Activated T-cell treated with anti-CD3 and anti-CD28 coated beads, Interleukin-2, amount 50 U/mL, for 72 hours (primary cell): ENCODE measurements around the gene PAX7. TPM values are rescaled to one million over a fixed set of nuclear protein-coding genes. Genes with fewer than 3 reads are reported as not detected.

Experiments
- ATAC-seq, 2 donors: fragments of 150-1000 bp; cut with Tn5 transposase; replicated peaks in 1 of 2; 2 replicates each; pipeline ENCODE4 v1.10.0; 2021; ENCODE audit warnings: moderate library complexity in 2 of 2, mild to moderate bottlenecking in 1 of 2
- DNase-seq, 2 donors: peaks; one replicate each; pipeline ENCODE4 v3.0.0; 2021 to 2022; ENCODE audit warnings: mixed read lengths in 1 of 2
- H3K27ac Mint-ChIP-seq: one replicate; pipeline ENCODE4 v1.8.0; 2022; ENCODE audit warnings: mild to moderate bottlenecking, moderate library complexity, mixed read lengths
- H3K27me3 Mint-ChIP-seq: one replicate; pipeline ENCODE4 v1.8.0; 2022; ENCODE audit warnings: low read depth, mixed read lengths
- H3K36me3 Mint-ChIP-seq, 2 donors: one replicate each; pipeline ENCODE4 v1.8.0; 2022; ENCODE audit warnings: mixed read lengths in 2 of 2, mild to moderate bottlenecking in 1 of 2; ENCODE audit not compliant: insufficient read depth in 2 of 2
- H3K4me1 Mint-ChIP-seq: one replicate; pipeline ENCODE4 v1.8.0; 2022; ENCODE audit warnings: low read depth, mixed read lengths
- H3K4me3 Mint-ChIP-seq, 2 donors: one replicate each; pipeline ENCODE4 v1.8.0; 2022; ENCODE audit warnings: mild to moderate bottlenecking in 2 of 2, mixed read lengths in 2 of 2, moderate library complexity in 2 of 2
- H3K9me3 Mint-ChIP-seq, 2 donors: one replicate each; pipeline ENCODE4 v1.8.0; 2022; ENCODE audit warnings: mixed read lengths in 2 of 2
- total RNA-seq, 2 donors: library from RNA; stranded (reverse); gene quantifications; one replicate each; pipeline ENCODE4 v1.2.3, GENCODE V29; 2022

The PAX7 gene
- total RNA-seq, 2 donors from 2014 or later = not detected

GRCh38 chr1:18606443-18607288 lies 24.0 kb upstream of the PAX7 start:
- H3K27ac Mint-ChIP-seq = no peak overlapping the region
- no peaks in the 10 kb centered on the region for H3K4me1 Mint-ChIP-seq
- no peaks in the 10 kb centered on the region for H3K9me3 Mint-ChIP-seq
- no peak overlapping the region for H3K4me3 Mint-ChIP-seq
- no peaks in the 10 kb centered on the region for H3K36me3 Mint-ChIP-seq
- DNase-seq (no peak), ATAC-seq (no peak)
- peaks cover 3% of the 10 kb centered on the region for H3K27me3 Mint-ChIP-seq

- Mint-ChIP-seq H3K4me1 (no peaks in the 10 kb centered on the region), H3K27me3 (peaks cover 9% of the 10 kb centered on the region), H3K9me3 (no peaks in the 10 kb centered on the region), H3K27ac (no peak overlapping the region), H3K4me3 (no peak overlapping the region), H3K36me3 (no peaks in the 10 kb centered on the region)
- no peak for ATAC-seq
- DNase-seq = no peak
Observed at GRCh38 chr1:18607289-18607760, 23.3 kb upstream of the PAX7 start.

GRCh38 chr1:18608534-18608933 lies 22.1 kb upstream of the PAX7 start:
- ATAC-seq (no peak), DNase-seq (no peak)
- peaks cover 9% of the 10 kb centered on the region for H3K27me3 Mint-ChIP-seq
- H3K4me3 Mint-ChIP-seq = no peak overlapping the region
- no peak overlapping the region for H3K27ac Mint-ChIP-seq
- no peaks in the 10 kb centered on the region for H3K4me1 Mint-ChIP-seq
- H3K36me3 Mint-ChIP-seq = no peaks in the 10 kb centered on the region
- H3K9me3 Mint-ChIP-seq = no peaks in the 10 kb centered on the region

GRCh38 chr1:18611311-18611710 lies 19.3 kb upstream of the PAX7 start:
- H3K9me3 Mint-ChIP-seq = no peaks in the 10 kb centered on the region
- ATAC-seq (no peak), DNase-seq (no peak)
- H3K27me3 Mint-ChIP-seq = peaks cover 9% of the 10 kb centered on the region
- no peak overlapping the region for H3K4me3 Mint-ChIP-seq
- H3K4me1 Mint-ChIP-seq = no peaks in the 10 kb centered on the region
- H3K27ac Mint-ChIP-seq = no peak overlapping the region
- H3K36me3 Mint-ChIP-seq = no peaks in the 10 kb centered on the region

- Mint-ChIP-seq H3K4me1 (no peaks in the 10 kb centered on the region), H3K27ac (no peak overlapping the region), H3K4me3 (no peak overlapping the region), H3K9me3 (no peaks in the 10 kb centered on the region), H3K36me3 (no peaks in the 10 kb centered on the region), H3K27me3 (peaks cover 9% of the 10 kb centered on the region)
- DNase-seq = no peak
- no peak for ATAC-seq
Observed at GRCh38 chr1:18612073-18612472, 18.6 kb upstream of the PAX7 start.

GRCh38 chr1:18614069-18614735 lies 16.4 kb upstream of the PAX7 start:
- Mint-ChIP-seq H3K36me3 (no peaks in the 10 kb centered on the region), H3K4me3 (no peak overlapping the region), H3K4me1 (peaks cover 12% of the 10 kb centered on the region), H3K27ac (no peak overlapping the region), H3K9me3 (no peaks in the 10 kb centered on the region), H3K27me3 (peaks cover 20% of the 10 kb centered on the region)
- DNase-seq (no peak), ATAC-seq (no peak)

GRCh38 chr1:18618546-18619466 lies 11.8 kb upstream of the PAX7 start:
- no peaks in the 10 kb centered on the region for H3K9me3 Mint-ChIP-seq
- DNase-seq = peak in 1 of 2 donors; percentile 44
- no peak overlapping the region for H3K4me3 Mint-ChIP-seq
- peaks cover 30% of the 10 kb centered on the region for H3K27me3 Mint-ChIP-seq
- H3K36me3 Mint-ChIP-seq = no peaks in the 10 kb centered on the region
- H3K4me1 Mint-ChIP-seq = peaks cover 18% of the 10 kb centered on the region
- ATAC-seq = peak; percentile 94 to 100
- peak overlapping the region; percentile 41 for H3K27ac Mint-ChIP-seq

GRCh38 chr1:18619467-18619835 lies 11.2 kb upstream of the PAX7 start:
- no peaks in the 10 kb centered on the region for H3K36me3 Mint-ChIP-seq
- H3K9me3 Mint-ChIP-seq = no peaks in the 10 kb centered on the region
- peaks cover 37% of the 10 kb centered on the region for H3K27me3 Mint-ChIP-seq
- DNase-seq = no peak
- ATAC-seq = no peak
- H3K27ac Mint-ChIP-seq = no peak overlapping the region
- peaks cover 18% of the 10 kb centered on the region for H3K4me1 Mint-ChIP-seq
- no peak overlapping the region for H3K4me3 Mint-ChIP-seq

GRCh38 chr1:18628511-18628910 lies 2.1 kb upstream of the PAX7 start:
- ATAC-seq = no peak
- Mint-ChIP-seq H3K27ac (no peak overlapping the region), H3K27me3 (peaks cover 94% of the 10 kb centered on the region), H3K36me3 (peaks cover 0 to 2% of the 10 kb centered on the region in 2 donors), H3K9me3 (no peaks in the 10 kb centered on the region), H3K4me3 (no peak overlapping the region), H3K4me1 (peaks cover 23% of the 10 kb centered on the region)
- no peak for DNase-seq

GRCh38 chr1:18629659-18630510 lies 761 bp upstream of the PAX7 start:
- H3K4me3 Mint-ChIP-seq = peak overlapping the region in 1 of 2 donors; percentile 23
- peaks cover 95% of the 10 kb centered on the region for H3K27me3 Mint-ChIP-seq
- ATAC-seq (no peak), DNase-seq (no peak)
- peak overlapping the region; percentile 69 for H3K27ac Mint-ChIP-seq
- H3K4me1 Mint-ChIP-seq = peaks cover 29% of the 10 kb centered on the region
- H3K9me3 Mint-ChIP-seq = no peaks in the 10 kb centered on the region
- peaks cover 0 to 2% of the 10 kb centered on the region in 2 donors for H3K36me3 Mint-ChIP-seq

- H3K9me3 Mint-ChIP-seq = no peaks in the 10 kb centered on the region
- ATAC-seq (no peak), DNase-seq (no peak)
- peaks cover 0 to 2% of the 10 kb centered on the region in 2 donors for H3K36me3 Mint-ChIP-seq
- peak overlapping the region; percentile 93 for H3K27ac Mint-ChIP-seq
- H3K4me1 Mint-ChIP-seq = peaks cover 38% of the 10 kb centered on the region
- peaks cover 98% of the 10 kb centered on the region for H3K27me3 Mint-ChIP-seq
- peak overlapping the region; percentile 36 to 59 for H3K4me3 Mint-ChIP-seq
Observed at GRCh38 chr1:18631496-18632217, 1.0 kb downstream of the PAX7 start.

GRCh38 chr1:18632218-18632588 lies 1.6 kb downstream of the PAX7 start:
- Mint-ChIP-seq H3K27me3 (peaks cover 98% of the 10 kb centered on the region), H3K4me1 (peaks cover 41% of the 10 kb centered on the region), H3K9me3 (no peaks in the 10 kb centered on the region), H3K27ac (peak overlapping the region; percentile 93), H3K4me3 (peak overlapping the region; percentile 36 to 59), H3K36me3 (peaks cover 0 to 2% of the 10 kb centered on the region in 2 donors)
- DNase-seq (no peak), ATAC-seq (no peak)
